Measurements from ENCODE around the gene NSUN6.
"Not testable (repeated sequence)": the region's sequence is repeated elsewhere in the genome, so short reads cannot be mapped to it uniquely, and the experiment has no call there.

NSUN6 gene

GRCh38 chr10:18649364-18649959 lies 1.9 kb downstream of the NSUN6 start:
- no peak for TF ChIP-seq CTCF (IDR thresholded peaks at IDR 0.05; ENCODE audit: insufficient read depth, missing control alignments)
- FAIRE-seq (peak; percentile 11), DNase-seq (ENCODE audit: insufficient read length, low spot score) (no peak)

GRCh38 chr10:18647945-18648344 lies 3.4 kb downstream of the NSUN6 start:
- no peak for TF ChIP-seq CTCF (IDR thresholded peaks at IDR 0.05; ENCODE audit: insufficient read depth, missing control alignments)
- FAIRE-seq (no peak), DNase-seq (ENCODE audit: insufficient read length, low spot score) (no peak)

- no peak for FAIRE-seq
- no peak for DNase-seq (ENCODE audit: insufficient read length, low spot score)
- TF ChIP-seq CTCF (IDR thresholded peaks at IDR 0.05; ENCODE audit: insufficient read depth, missing control alignments) = no peak
Observed at GRCh38 chr10:18647151-18647550, 4.2 kb downstream of the NSUN6 start.

GRCh38 chr10:18639719-18640118 lies 11.7 kb downstream of the NSUN6 start:
- peak; percentile 66 for FAIRE-seq

GRCh38 chr10:18637400-18637799 lies 14.0 kb downstream of the NSUN6 start:
- peak; percentile 84 for FAIRE-seq
- not testable (repeated sequence) for DNase-seq (ENCODE audit: insufficient read length, low spot score)

More at GRCh38 chr10:18639719-18640118, 11.7 kb downstream of the NSUN6 start:
- not testable (repeated sequence) for DNase-seq (ENCODE audit: insufficient read length, low spot score)

- no peak for DNase-seq (ENCODE audit: insufficient read length, low spot score)
- no peak for FAIRE-seq
- TF ChIP-seq CTCF (IDR thresholded peaks at IDR 0.05; ENCODE audit: insufficient read depth, missing control alignments) = no peak
Observed at GRCh38 chr10:18635995-18636394, 15.4 kb downstream of the NSUN6 start.

- not testable (repeated sequence) for FAIRE-seq; DNase-seq (ENCODE audit: insufficient read length, low spot score)
Observed at GRCh38 chr10:18632500-18632899, 18.9 kb downstream of the NSUN6 start.

- FAIRE-seq; DNase-seq (ENCODE audit: insufficient read length, low spot score): not testable (repeated sequence)
Observed at GRCh38 chr10:18627452-18628018, 23.9 kb downstream of the NSUN6 start.

- FAIRE-seq (no peak), DNase-seq (ENCODE audit: insufficient read length, low spot score) (no peak)
- TF ChIP-seq CTCF (IDR thresholded peaks at IDR 0.05; ENCODE audit: insufficient read depth, missing control alignments) = no peak
Observed at GRCh38 chr10:18625886-18626285, 25.5 kb downstream of the NSUN6 start.

GRCh38 chr10:18623671-18624070 lies 27.7 kb downstream of the NSUN6 start:
- FAIRE-seq; DNase-seq (ENCODE audit: insufficient read length, low spot score): not testable (repeated sequence)
